SK-N-SH (cell line): ENCODE data around the gene HPN. TPM values are rescaled to one million over a fixed set of nuclear protein-coding genes. Genes with fewer than 3 reads are reported as not detected.

ENCODE experiments used
- CTCF ChIA-PET: fragments of 300-600, 350-600 bp; formaldehyde crosslinking; extraction: SDS; loops from one replicate; lab custom pipeline; 2021; lab: Yijun Ruan, JAX
- POLR2A ChIA-PET: fragments of 350-600 bp; sonication (Branson Sonifier 250); formaldehyde crosslinking; extraction: SDS; loops from one replicate; lab custom pipeline; 2020; ENCODE audit warnings: antibody characterized with exemption, inconsistent platforms; lab: Yijun Ruan, JAX
- DNase-seq: peaks from one replicate; pipeline ENCODE4 v3.0.0; 2012
- H2AFZ ChIP-seq: fragments of 200-600 bp; sonication (generic); 2 replicates; pipeline ENCODE4 v1.8.1; 2016; ENCODE audit warnings: antibody characterized with exemption, mild to moderate bottlenecking, low read depth
- H3F3A ChIP-seq: fragments of 200-600 bp; sonication (generic); replicated peaks from 2 replicates; pipeline ENCODE3; 2016; ENCODE audit warnings: antibody characterized with exemption, mild to moderate bottlenecking; ENCODE audit not compliant: insufficient read depth
- H3K27ac ChIP-seq, 2 experiments: fragments of 200-500 bp in 1 of 2; fragments of 200-600 bp in 1 of 2; sonication (Bioruptor generic) in 1 of 2; sonication (generic), shearing (Covaris generic) in 1 of 2; 2 replicates each; pipeline versions ENCODE4 v1.5.1 to v1.6.1; 2014 to 2016; ENCODE audit warnings: low read depth in 2 of 2, inconsistent platforms in 1 of 2, low read length in 1 of 2, mild to moderate bottlenecking in 1 of 2, mixed read lengths in 1 of 2
- H3K27me3 ChIP-seq: fragments of 200-600 bp; sonication (generic), shearing (Covaris generic); 2 replicates; pipeline ENCODE4 v1.6.1; 2016; ENCODE audit warnings: mixed run types; ENCODE audit not compliant: insufficient read depth
- H3K36me3 ChIP-seq, 2 experiments: fragments of 200-500 bp in 1 of 2; fragments of 200-600 bp in 1 of 2; sonication (Bioruptor generic) in 1 of 2; sonication (generic) in 1 of 2; replicated peaks in 1 of 2; 2 replicates each; pipeline versions ENCODE3 to v1.5.1; 2014 to 2016; ENCODE audit warnings: low read length in 1 of 2, mild to moderate bottlenecking in 1 of 2; ENCODE audit not compliant: insufficient read depth in 2 of 2, control insufficient read depth in 1 of 2
- H3K4me1 ChIP-seq, 2 experiments: fragments of 200-500 bp in 1 of 2; fragments of 200-600 bp in 1 of 2; sonication (Bioruptor generic) in 1 of 2; sonication (generic), shearing (Covaris generic) in 1 of 2; 2 replicates each; pipeline versions ENCODE4 v1.5.1 to v1.6.1; 2014 to 2016; ENCODE audit warnings: low read depth in 1 of 2, low read length in 1 of 2, mixed run types in 1 of 2; ENCODE audit not compliant: insufficient read depth in 2 of 2, control insufficient read depth in 1 of 2
- H3K4me2 ChIP-seq: fragments of 200-600 bp; sonication (generic), shearing (Covaris generic); 2 replicates; pipeline ENCODE4 v1.6.1; 2017; ENCODE audit warnings: mixed run types
- H3K4me3 ChIP-seq, 2 experiments: fragments of 200-500 bp in 1 of 2; fragments of 200-600 bp in 1 of 2; sonication (Bioruptor generic) in 1 of 2; sonication (generic), shearing (Covaris generic) in 1 of 2; 2 replicates each; pipeline versions ENCODE4 v1.5.1 to v1.8.1; 2014 to 2016; ENCODE audit warnings: low read depth in 2 of 2, inconsistent platforms in 1 of 2, low read length in 1 of 2, mild to moderate bottlenecking in 1 of 2, mixed read lengths in 1 of 2, moderate library complexity in 1 of 2
- H3K79me2 ChIP-seq: fragments of 200-600 bp; sonication (generic); 2 replicates; pipeline ENCODE4 v1.8.1; 2017; ENCODE audit warnings: mild to moderate bottlenecking; ENCODE audit not compliant: insufficient read depth
- H3K9ac ChIP-seq: fragments of 200-600 bp; sonication (generic); 2 replicates; pipeline ENCODE4 v1.6.1; 2017; ENCODE audit warnings: mixed run types
- H3K9me2 ChIP-seq: fragments of 200-600 bp; sonication (generic); 2 replicates; pipeline ENCODE4 v1.6.1; 2017; ENCODE audit warnings: mixed run types
- H3K9me3 ChIP-seq: fragments of 200-600 bp; sonication (generic); 2 replicates; pipeline ENCODE4 v1.6.1; 2017; ENCODE audit warnings: mixed run types, mild to moderate bottlenecking, moderate library complexity
- H4K20me1 ChIP-seq: fragments of 200-600 bp; sonication (generic); 2 replicates; pipeline ENCODE4 v1.6.1; 2017; ENCODE audit warnings: mild to moderate bottlenecking, mixed run types; ENCODE audit not compliant: insufficient read depth
- CHD2 ChIP-seq: fragments of 150-350 bp; IDR thresholded peaks from 2 replicates; pipeline ENCODE4 v1.6.1; 2018; ENCODE audit warnings: low read length; ENCODE audit not compliant: partially characterized antibody
- EZH2phosphoT487 ChIP-seq: fragments of 200-600 bp; sonication (generic); IDR thresholded peaks from 2 replicates; pipeline ENCODE4 v1.6.1; 2017; ENCODE audit warnings: low read depth, mixed run types, mild to moderate bottlenecking, antibody characterized with exemption, moderate library complexity, borderline replicate concordance
- GABPA ChIP-seq: IDR thresholded peaks from 2 replicates; pipeline ENCODE4 v1.4.0; 2012; ENCODE audit warnings: low read depth, mild to moderate bottlenecking
- JUND ChIP-seq: IDR thresholded peaks from 2 replicates; pipeline ENCODE4 v1.4.0; 2012
- NFIC ChIP-seq: IDR thresholded peaks from 2 replicates; pipeline ENCODE4 v1.4.0; 2012; ENCODE audit warnings: borderline replicate concordance
- NRF1 ChIP-seq: IDR thresholded peaks from 2 replicates; pipeline ENCODE4 v1.6.1; 2012; ENCODE audit warnings: low read depth, mild to moderate bottlenecking, low read length
- SIN3A ChIP-seq: IDR thresholded peaks from 2 replicates; pipeline ENCODE4 v1.6.1; 2012; ENCODE audit warnings: low read depth, mild to moderate bottlenecking, low read length, moderate library complexity, borderline replicate concordance
- TEAD4 ChIP-seq: IDR thresholded peaks from 2 replicates; pipeline ENCODE4 v1.4.0; 2012; ENCODE audit warnings: mild to moderate bottlenecking, borderline replicate concordance; ENCODE audit not compliant: insufficient read depth
- WGBS: methylation state at CpG from one replicate; pipeline ENCODE4 v1.1.6; 2017; ENCODE audit warnings: low lambda C conversion rate; 5-methylcytosine and 5-hydroxymethylcytosine counted together
- polyA plus RNA-seq, 3 experiments: library from polyadenylated mRNA; depleted of rRNA; stranded (reverse); fragments of >200 nt; gene quantifications; 2 replicates each; pipeline ENCODE4 v1.2.3, GENCODE V29; 2012
- TF ChIP-seq, protein P1 (sequence below): IDR thresholded peaks from 2 replicates; pipeline ENCODE4; 2012
- TF ChIP-seq, protein P2 (sequence below): fragments of 200-600 bp; sonication (generic); IDR thresholded peaks from 2 replicates; pipeline ENCODE4 v1.6.1; 2017; ENCODE audit warnings: antibody characterized with exemption, mild to moderate bottlenecking, moderate library complexity

The HPN gene
- polyA plus RNA-seq, 1 of the 3 experiments (the other 2 are of a cell fraction), result 0.05 TPM

DNA sequence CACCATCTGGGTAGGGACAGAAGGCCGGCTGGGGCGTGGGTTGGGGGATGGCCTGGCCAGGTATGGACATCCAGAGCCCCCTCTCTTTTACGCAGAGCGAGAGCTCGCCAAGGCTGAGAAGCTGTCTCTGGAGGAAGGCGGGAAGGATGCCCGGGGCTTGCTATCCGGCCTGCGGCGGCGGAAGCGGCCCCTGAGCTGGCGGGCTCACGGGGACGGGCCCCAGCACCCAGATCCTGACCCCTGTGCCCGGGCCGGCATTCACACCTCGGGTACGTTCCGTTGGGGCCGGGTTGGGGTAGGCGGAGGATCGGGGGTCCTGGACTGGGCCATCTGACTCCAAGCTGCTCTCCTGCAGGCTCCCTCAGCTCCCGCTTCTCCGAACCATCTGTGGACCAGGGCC lies 19.9 kb upstream of the HPN start:
- no peaks in the 10 kb centered on the region for H3K9me2 ChIP-seq
- no peaks in the 10 kb centered on the region for H3K27me3 ChIP-seq
- H2AFZ ChIP-seq, result no peak overlapping the region
- H3K4me2 ChIP-seq, result no peak overlapping the region
- H3F3A ChIP-seq, result no peaks in the 10 kb centered on the region
- no peaks in the 10 kb centered on the region for H3K9me3 ChIP-seq
- no peaks in the 10 kb centered on the region for H3K79me2 ChIP-seq
- WGBS, result 94% methylated on average over 6 of the region's 25 CpGs
- no peaks in the 10 kb centered on the region for H4K20me1 ChIP-seq
- no peak overlapping the region for H3K9ac ChIP-seq
- CTCF ChIA-PET, result interaction anchor here (0.8 to 2.6 kb wide), 5 partner anchors 14 to 184 kb away, joined by 3 to 13 read pairs (median 4); no protein-coding TSS in a partner anchor
- no peak overlapping the region for H3K27ac ChIP-seq
- no peak overlapping the region for H3K4me3 ChIP-seq
- peaks cover 0 to 6% of the 10 kb centered on the region in 2 experiments; a peak in 1 of 4 replicates for H3K4me1 ChIP-seq
- TF ChIP-seq, protein P1, sequence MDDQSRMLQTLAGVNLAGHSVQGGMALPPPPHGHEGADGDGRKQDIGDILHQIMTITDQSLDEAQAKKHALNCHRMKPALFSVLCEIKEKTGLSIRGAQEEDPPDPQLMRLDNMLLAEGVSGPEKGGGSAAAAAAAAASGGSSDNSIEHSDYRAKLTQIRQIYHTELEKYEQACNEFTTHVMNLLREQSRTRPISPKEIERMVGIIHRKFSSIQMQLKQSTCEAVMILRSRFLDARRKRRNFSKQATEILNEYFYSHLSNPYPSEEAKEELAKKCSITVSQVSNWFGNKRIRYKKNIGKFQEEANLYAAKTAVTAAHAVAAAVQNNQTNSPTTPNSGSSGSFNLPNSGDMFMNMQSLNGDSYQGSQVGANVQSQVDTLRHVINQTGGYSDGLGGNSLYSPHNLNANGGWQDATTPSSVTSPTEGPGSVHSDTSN, result no peak
- no peak for TF ChIP-seq NFIC
- no peak for DNase-seq
- POLR2A ChIA-PET, result no interaction called here
- H3K36me3 ChIP-seq, result peaks cover 7 to 55% of the 10 kb centered on the region in 2 experiments

DNA sequence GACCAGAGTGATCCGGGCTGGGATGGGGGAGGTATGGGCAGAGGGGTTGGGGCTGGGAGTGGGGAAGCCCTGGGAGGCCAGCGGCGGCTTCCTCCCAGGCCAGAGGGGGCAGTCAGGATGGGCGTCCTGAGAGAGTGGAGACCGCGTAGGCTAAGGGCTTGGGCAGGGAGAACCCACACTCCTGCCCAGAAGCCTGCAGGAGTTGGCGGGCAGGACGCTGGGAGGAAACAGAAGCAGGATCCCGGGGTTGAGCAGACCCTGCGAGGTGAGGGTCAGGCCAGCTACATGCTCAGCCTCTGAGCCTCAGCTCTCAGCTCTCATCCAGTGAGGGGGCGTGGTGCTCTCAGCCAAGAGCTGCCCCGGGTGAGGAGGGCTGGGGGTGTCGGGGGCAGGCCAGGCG lies 19.1 kb upstream of the HPN start:
- ChIA-PET CTCF (interaction anchor here (1.1 to 2.6 kb wide), 4 partner anchors 15 to 92 kb away, joined by 3 to 13 read pairs (median 4); no protein-coding TSS in a partner anchor), POLR2A (no interaction called here)
- Histone ChIP-seq H3K9me3 (no peaks in the 10 kb centered on the region), H3K9ac (no peak overlapping the region), H2AFZ (no peak overlapping the region), H3K4me3 (no peak overlapping the region), H3F3A (peaks cover 5% of the 10 kb centered on the region), H3K4me1 (peaks cover 0 to 6% of the 10 kb centered on the region in 2 experiments; a peak in 1 of 4 replicates), H4K20me1 (no peaks in the 10 kb centered on the region), H3K79me2 (no peaks in the 10 kb centered on the region), H3K36me3 (peaks cover 7 to 57% of the 10 kb centered on the region in 2 experiments), H3K27ac (no peak overlapping the region), H3K27me3 (no peaks in the 10 kb centered on the region), H3K9me2 (no peaks in the 10 kb centered on the region), H3K4me2 (no peak overlapping the region)
- 95% methylated on average over 8 of the region's 14 CpGs for WGBS
- TF ChIP-seq JUND (no peak), TEAD4 (no peak), SIN3A (no peak), CHD2 (no peak), GABPA (no peak), EZH2phosphoT487 (no peak), NRF1 (no peak)
- TF ChIP-seq, protein P2, sequence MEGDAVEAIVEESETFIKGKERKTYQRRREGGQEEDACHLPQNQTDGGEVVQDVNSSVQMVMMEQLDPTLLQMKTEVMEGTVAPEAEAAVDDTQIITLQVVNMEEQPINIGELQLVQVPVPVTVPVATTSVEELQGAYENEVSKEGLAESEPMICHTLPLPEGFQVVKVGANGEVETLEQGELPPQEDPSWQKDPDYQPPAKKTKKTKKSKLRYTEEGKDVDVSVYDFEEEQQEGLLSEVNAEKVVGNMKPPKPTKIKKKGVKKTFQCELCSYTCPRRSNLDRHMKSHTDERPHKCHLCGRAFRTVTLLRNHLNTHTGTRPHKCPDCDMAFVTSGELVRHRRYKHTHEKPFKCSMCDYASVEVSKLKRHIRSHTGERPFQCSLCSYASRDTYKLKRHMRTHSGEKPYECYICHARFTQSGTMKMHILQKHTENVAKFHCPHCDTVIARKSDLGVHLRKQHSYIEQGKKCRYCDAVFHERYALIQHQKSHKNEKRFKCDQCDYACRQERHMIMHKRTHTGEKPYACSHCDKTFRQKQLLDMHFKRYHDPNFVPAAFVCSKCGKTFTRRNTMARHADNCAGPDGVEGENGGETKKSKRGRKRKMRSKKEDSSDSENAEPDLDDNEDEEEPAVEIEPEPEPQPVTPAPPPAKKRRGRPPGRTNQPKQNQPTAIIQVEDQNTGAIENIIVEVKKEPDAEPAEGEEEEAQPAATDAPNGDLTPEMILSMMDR, result no peak
- TF ChIP-seq, protein P1, result no peak
- no peak for DNase-seq
